GM12874 (cell line): ENCODE measurements around the gene DRD4.

Experiments used
- CTCF ChIP-seq: IDR thresholded peaks from 2 replicates; pipeline ENCODE4 v1.5.1; 2011; ENCODE audit warnings: low read depth, mild to moderate bottlenecking, control low read depth, low read length, moderate library complexity; ENCODE audit not compliant: insufficient read depth

DRD4 gene

DNA sequence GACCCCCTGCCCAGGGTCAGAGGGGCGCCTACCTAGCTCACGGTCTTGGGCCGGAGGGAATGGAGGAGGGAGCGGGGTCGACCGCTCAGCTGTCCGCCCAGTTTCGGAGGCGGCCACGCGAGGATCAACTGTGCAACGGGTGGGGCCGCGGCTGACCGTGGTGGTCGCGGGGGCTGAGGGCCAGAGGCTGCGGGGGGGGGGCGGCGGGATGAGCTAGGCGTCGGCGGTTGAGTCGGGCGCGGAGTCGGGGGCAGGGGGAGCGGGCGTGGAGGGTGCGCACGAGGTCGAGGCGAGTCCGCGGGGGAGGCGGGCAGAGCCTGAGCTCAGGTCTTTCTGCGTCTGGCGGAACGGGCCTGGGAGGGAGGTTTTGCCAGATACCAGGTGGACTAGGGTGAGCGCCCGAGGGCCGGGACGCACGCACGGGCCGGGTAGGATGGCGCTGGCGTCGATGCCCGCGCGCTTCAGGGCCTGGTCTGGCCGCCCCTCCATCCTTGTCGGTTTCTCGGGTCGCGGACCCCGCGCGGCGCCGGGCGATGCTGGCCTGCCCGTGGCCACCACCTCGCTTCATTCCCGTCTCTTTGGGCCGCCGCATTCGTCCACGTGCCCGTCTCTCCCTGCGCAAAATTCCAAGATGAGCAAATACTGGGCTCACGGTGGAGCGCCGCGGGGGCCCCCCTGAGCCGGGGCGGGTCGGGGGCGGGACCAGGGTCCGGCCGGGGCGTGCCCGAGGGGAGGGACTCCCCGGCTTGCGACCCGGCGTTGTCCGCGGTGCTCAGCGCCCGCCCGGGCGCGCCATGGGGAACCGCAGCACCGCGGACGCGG, at the start of gene DRD4:
Gene DRD4, plus strand, starts transcription at position 759 of the 822 bp plus-strand sequence. Its CDS starts 36 bp downstream, at position 795.
- TF ChIP-seq CTCF: no peak

- TF ChIP-seq CTCF: no peak
Measured at GRCh38 chr11:587546-587945, 49.5 kb upstream of the DRD4 start.

DNA sequence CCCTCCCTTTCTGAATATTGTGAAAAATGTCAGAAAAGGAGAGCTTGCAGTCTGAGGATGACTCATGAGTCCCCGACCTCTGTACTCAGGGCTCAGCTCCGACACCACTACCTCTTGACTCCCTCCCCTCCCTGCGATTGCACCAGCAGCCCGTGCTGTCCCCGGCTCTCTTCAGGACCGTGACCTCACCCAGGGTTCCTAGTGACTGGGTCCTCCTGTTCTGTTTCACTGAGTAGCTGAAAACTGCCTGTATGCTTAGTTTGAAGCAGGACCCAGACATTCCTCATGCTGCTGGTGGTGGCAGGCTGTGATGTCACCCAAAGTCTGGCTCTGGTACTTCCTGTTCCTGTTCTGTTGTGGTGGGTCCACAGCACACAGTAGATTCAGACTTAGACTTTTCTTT, 49.1 kb upstream of the DRD4 start:
- no peak for TF ChIP-seq CTCF

DNA sequence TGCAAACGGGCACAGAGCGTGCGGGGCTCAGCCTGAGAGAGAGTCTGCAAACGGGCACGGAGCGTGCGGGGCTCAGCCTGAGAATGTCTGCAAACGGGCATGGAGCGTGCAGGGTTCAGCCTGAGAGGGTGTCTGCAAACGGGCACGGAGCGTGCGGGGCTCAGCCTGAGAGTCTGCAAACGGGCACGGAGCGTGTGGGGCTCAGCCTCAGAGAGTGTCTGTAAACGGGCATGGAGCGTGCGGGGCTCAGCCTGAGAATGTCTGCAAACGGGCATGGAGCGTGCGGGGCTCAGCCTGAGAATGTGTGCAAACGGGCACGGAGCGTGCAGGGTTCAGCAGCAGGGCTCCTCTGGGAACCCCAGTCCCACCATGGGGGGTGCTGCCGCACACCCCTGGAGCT, 47.3 kb upstream of the DRD4 start:
- no peak for TF ChIP-seq CTCF

DNA sequence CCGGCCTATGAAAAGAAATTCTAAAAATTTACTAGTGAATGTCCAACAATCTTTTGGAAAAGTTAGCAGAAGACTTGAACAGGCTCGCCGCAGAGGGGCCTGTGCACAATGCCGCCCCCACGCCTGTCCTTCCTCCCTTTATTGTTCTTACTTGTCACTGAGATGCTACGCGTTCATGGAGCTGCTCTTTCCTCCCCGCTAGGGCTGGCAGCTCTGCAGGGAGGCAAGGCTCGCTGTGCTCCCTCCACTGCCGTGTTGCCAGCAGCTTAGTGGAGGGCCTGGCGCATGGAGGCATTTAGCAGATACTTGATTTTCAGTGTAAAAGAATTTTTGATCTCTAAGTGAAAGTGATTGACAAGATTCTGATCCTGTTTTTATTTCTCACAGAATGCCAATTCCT, 46.1 kb upstream of the DRD4 start:
- no peak for TF ChIP-seq CTCF

- TF ChIP-seq CTCF: no peak
Measured at GRCh38 chr11:592501-592900, 44.6 kb upstream of the DRD4 start.

DNA sequence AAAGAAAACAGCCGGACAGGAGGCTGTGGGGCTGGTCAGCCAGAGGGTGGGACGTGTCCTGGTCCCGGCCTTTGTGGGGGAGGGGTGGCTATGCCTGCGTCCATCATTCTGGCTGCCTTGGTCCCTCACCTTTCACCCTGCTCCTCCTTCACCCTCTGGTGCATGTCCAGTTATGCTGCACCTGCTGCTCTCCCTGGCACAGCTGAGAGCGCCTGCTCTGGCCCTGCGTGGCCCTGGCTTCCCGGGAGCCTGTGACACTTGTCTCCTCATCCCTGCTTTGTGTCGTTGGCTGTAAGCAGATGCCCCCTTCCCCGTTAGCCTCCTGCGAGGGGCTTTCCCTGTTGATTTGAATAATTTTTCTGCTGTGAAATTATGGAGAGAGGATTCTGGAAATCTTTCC, 44.2 kb upstream of the DRD4 start:
- TF ChIP-seq CTCF: no peak
